HG03095 (cell line): ENCODE results near the gene SPDYE2B.
"Not testable (repeated sequence)": the region's sequence is repeated elsewhere in the genome, so short reads cannot be mapped to it uniquely, and the experiment has no call there.

ENCODE experiments used
- ATAC-seq: cut with Tn5 transposase; IDR thresholded peaks from one replicate; pipeline ENCODE4 v1.9.1; 2021; ENCODE audit warnings: moderate library complexity; ENCODE audit not compliant: unreplicated experiment

Gene SPDYE2B

DNA sequence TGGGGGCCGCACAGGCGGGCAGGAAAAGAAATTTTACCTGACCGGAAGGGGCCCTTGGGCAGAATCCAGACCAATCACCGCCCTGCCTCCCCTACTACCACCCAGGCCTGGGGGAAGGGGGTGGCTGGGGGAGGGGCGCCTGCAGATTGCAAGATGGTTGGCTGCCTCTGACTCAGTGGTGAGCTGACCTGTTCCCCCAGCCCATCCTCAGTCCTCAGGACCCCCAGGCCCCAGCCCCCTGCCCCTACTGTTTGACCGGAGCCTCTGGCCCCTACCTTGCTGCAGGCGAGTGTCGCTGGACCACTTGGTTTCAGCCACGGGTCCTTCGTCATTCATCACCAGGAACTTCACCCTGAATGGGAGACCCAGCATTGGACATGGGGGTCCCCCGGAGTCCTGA lies 11.3 kb upstream of the SPDYE2B start:
- not testable (repeated sequence) for ATAC-seq

DNA sequence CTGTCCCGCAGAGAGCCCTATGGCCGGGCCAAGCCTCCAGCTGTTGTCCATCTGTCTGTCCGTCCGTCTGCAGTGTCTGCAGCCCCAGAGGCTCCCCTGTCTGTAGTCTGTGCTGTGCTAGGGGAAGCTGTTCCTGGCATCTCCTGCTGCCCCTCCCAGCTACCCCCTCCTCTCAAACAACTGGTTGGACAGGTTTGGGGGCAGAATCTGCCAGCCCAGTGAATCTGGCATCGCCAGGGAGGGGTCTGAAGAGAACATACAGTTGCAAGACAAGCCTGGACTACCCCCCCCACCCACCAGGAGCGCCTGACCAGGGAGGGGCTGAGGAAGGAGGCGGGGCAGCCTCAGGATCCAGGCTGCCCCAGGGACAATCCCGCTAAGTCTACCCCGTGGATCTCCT lies 7.4 kb upstream of the SPDYE2B start, which contains the start of gene UPK3BL1:
Gene UPK3BL1, minus strand, starts transcription at position 101 of the 400 bp plus-strand sequence. Its CDS starts 50 bp downstream, at position 51.
- ATAC-seq: not testable (repeated sequence)

DNA sequence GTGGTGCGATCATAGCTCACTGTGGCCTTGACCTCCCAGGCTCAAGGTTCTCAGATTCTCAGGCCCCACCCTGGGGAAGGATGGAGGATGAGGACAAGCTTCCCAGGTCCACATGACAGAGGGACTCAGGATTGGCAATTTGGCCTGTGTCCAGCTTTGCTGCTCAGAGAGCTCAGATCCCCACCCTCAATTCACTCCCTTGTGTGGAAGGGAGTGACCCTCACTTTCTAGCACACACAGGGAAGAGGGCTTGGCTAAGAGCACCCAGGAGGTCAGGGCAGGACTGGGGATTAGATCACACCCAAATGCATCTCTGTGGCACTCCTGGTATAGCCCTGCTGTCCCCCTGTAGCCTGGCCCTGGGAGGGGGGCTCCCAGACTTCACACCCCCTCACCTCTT lies 6.7 kb upstream of the SPDYE2B start:
- not testable (repeated sequence) for ATAC-seq

DNA sequence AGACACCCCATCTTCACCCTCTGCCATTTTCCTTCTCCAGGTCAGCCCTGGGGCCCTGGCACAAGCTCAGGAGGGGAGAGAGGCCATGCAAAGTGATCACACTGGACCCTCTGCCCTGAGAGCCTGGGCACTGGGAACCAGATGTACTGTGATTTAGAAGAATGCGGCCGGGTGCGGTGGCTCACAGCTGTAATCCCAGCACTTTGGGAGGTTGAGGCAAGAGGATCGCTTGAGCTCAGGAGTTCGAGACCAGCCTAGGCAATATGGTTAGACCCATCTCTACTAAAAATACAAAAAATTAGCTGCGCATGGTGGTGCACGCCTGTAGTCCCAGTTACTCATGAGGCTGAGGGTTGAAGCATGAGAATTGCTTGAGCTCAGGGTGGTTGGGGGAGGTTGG lies 2.3 kb upstream of the SPDYE2B start:
- not testable (repeated sequence) for ATAC-seq

DNA sequence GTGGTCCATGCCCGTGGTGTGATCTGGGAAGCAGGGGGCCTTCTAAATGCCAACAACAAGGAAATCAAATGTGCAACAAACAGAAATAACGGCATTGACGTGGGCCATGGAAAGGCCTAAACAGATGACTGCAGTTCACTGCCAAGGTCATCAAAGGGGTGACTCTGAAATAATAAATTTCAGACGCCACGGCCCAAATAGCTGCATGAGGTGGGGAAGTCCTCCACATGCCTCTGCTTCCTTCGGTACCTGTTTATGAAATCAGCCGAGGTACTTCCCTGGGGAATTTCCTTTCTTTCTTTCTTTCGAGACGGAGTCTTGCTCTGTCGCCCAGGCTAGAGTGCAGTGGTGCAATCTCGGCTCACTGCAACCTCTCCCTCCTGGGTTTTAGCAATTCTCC lies 14.6 kb downstream of the SPDYE2B start:
- not testable (repeated sequence) for ATAC-seq

DNA sequence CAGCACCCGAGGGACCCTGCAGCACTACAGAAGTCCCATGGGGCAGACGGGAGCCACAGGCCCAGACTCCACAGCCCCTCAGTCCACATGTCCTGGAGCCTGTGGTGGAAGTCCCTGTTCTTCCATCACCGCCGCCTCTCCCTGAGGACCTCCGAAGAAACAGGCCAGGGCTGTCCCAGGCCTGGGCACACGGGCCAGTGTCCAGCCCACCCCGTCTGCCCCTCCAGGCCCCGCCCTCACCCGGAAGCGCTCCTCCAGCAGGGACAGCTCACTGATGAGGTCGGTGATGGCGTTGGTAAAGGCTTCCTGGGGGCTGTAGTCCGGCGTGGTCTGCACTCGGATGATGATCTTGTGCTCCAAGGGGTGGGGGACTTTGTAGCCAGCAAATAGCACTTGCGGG lies 16.7 kb downstream of the SPDYE2B start:
- not testable (repeated sequence) for ATAC-seq

DNA sequence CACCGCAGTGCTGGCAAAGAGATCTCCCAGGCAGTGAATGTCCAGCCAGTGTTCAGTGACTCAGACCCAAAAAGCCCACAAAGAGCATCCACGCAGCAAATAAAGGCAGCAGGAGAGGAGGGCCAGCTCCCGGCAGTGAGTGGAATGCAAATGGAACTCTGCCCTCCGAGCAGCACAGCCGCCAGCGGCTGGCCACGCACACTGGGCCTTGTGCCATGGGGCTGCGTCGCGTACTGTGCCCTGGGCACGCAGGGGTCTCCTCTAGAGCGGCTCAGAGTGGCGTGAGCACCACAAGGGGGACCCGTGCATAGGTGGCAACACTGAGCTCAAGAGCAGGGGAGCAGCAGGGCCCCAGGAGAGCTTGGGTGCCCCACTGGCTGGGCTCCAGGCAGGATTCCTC lies 17.4 kb downstream of the SPDYE2B start:
- ATAC-seq: not testable (repeated sequence)

DNA sequence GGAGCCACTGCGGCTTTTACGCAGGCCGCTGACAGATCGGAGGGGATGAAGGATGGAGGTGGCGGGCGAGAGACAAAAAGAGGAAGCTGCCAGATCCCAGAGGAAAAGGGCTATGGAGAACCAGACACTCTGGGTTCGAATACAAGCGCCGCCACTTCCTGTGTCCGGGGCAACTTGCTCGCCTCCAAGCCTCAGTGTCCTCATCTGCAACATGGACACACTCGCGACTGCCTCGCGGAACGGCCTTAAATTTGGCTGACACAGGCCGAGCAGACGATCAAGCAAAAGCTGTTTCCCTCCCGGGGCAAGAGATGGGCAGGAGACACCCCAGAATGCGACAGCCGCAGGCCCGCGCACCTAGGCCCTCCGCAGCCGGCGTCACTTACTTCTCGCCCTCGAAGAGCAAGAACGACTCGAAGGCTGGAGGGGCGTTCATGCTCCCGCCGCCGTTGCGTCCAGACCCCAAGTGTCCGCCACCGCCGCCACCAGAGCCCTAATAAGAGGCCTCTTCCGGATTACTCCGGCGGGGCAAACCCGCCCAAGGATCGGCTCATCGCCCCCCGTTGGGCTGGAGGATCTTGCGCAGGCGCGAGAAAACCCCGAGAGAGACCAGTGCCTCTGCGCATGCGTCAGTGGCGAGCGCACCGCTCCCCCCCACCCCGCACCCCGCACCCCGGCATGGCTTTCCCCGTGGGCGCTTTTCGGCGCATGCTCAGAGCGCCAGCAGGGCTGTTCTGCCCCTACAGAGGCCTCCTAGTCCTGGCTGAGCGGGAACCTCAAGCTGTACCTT lies 21.2 kb downstream of the SPDYE2B start, which contains the start of gene POLR2J2:
Gene POLR2J2, minus strand, starts transcription at position 498 of the 790 bp plus-strand sequence. Its CDS starts 62 bp downstream, at position 436.
- peak; percentile 84 for ATAC-seq

DNA sequence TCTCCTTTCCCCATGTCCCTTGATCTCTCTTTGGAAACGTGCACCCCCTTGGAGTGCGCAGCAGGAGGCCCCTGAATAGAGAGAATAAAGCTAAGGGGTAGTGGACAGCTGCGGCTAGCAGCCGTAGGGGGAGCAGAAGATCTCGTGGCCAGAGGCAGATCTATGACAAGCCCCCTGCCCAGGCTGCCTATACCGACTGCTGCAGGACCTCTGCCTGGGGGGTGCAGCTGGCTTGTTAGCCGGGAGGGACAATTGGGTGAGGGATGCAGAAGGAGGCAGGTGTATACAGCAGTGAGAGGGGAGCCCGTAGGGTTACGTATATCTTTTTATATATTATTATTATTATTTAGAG lies 21.8 kb downstream of the SPDYE2B start:
- peak; percentile 7 for ATAC-seq

DNA sequence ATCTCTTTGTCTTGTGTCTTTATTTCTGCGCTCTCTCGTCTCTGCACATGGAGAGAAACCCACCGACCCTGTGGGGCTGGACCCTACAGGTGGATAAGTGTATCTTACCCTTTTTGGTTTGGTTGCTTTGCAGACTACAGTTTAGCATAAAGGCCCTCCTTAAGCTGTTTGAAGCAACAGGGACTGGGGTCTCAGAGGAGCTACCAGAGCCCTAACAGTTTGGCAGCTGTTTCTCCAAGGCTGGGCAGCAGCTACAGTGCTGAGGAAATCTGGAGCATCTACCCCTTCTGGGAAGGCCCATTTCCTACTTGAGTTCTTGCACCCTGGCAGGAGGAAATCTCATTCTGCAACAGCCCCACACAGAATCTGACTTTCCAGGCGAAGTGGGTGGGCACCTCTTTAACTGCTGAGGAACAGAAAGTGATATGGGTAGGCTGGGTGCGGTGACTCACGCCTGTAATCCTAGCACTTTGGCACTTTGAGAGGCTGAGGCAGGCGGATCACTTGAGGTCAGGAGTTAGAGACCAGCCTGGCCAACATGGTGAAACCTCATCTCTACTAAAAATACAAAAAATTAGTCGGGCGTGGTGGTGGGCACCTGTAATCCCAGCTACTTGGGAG lies 23.4 kb downstream of the SPDYE2B start:
- not testable (repeated sequence) for ATAC-seq

DNA sequence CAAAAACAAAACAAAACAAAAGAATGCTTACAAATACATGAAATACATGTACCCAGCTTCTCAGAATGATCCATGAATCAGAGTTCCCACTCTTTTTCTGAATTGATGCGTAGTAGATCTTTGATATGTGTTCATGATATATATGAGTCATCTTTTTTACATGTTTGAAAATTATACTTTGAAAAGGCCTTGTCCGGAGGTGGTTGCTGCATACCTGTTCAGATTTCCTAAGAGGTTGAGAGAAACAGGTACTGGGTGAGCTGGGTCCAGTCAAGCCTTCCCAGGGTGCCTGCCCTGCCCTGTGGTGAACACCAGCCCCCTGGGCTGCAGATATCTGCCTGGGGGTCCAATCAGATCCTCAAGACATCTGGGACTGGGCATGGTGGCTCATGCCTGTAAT lies 25.4 kb downstream of the SPDYE2B start:
- not testable (repeated sequence) for ATAC-seq

DNA sequence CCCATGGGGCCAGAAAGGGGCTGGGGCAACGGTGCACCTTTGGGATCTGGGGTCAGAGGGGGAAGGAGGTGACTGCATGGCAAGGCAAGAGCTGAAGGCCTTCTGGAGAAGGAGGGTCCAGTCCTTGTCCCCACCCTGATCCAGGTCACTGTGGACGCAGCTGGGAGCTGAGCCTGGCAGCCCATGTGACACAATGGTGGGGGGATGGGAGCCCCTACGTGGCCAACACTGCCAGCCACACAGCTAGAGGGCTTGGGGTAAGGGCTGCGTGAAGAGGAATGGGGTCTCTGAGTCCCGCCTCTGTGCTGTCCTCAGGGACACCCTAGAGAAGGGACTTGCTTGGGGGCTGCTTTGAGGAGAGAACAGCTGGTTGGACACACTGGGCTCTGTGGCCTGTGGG lies 30.7 kb downstream of the SPDYE2B start:
- not testable (repeated sequence) for ATAC-seq

DNA sequence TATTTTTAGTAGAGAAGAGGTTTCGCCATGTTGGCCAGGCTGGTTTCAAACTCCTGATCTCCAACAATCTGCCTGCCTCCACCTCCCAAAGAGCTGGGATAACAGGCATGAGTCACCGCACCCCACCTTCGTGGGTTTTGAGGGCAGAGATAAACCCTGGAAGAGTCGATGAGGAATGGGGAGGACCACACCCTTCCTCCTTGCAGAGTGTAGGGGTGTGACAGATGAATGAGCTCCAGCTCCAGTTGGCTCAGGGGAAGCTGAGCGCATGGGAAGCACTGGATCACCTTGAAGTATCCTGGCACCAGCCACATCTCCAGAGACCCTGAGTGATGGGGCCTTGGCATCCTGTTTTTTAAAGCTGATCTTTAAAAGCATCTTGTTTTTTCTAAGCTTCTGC lies 32.4 kb downstream of the SPDYE2B start:
- ATAC-seq: not testable (repeated sequence)

DNA sequence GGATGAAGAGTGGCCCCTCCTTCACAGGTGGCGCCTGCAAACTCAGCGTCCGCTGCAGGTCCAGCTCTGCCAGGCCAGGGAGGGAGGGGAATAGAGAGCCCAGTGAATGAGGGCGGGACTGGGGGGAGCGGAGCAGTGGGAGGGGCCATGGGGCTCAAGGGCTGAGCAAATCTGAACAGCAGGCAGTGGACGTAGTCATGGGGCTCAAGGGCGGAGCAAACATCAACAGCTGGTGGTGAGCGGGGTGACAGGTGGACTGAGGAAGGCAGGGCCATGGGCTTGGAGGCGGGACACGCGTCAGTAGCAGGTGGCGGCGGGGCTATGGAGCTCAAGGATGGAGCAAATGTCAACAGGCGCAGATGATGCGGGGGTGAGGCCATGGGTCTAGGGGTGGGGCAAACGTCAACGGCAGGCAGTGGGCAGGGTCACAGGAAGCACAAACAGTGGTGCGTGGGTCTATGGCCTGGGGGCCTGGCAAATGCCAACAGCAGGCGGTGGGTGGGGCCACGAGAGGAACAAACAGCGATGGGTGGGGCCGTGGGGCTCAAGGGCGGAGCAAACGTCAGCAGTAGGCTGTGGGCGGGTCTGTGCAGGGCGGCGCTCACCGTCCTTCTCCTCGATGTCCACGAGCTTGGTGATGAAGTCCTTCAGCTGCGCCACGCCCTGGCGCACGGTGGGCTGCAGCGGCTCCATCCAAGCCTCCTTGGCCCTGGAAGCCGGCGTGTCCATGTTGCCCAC lies 38.3 kb downstream of the SPDYE2B start:
- peak; percentile 64 for ATAC-seq

DNA sequence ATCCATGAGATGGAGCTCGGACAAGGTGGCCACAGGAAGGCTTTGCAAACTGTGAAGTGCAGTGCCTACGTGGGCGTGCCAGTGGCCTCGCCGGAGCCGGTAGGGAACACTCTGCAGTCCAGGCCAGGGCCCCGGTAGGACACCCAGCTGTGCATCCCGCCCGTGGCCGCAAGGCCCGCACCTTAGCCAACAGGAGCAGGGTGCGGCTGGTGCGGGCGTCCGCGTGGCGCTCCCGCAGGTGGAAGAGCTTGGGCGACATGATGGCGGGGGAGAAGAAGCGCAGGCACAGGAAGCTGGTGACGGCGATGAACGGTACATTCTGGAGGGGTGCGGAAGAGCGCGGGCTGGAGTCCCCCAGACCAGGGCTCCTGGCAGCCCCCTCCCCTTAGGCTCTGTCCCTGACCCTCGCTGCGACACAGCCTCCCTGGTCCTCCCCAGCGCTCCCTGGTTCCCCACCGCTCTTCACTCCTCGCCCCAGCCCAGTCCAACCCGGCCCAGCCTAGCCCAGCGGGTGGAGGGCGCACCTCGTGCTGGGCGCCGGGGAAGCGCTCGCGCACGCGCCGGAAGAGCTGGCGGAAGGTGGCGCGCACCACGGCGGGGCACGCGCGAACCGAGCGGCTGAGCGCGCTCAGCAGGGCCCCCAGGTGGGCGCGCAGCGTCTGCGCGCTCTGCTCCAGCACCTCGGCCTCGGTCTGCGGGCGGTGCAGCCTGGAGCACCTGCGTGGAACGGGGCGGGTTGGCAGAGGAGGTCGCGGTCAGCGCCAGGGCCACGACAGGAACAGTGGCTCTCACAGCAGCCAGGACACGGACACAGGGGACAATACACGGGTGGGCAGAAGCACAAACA lies 39.5 kb downstream of the SPDYE2B start:
- ATAC-seq: peak; percentile 70

DNA sequence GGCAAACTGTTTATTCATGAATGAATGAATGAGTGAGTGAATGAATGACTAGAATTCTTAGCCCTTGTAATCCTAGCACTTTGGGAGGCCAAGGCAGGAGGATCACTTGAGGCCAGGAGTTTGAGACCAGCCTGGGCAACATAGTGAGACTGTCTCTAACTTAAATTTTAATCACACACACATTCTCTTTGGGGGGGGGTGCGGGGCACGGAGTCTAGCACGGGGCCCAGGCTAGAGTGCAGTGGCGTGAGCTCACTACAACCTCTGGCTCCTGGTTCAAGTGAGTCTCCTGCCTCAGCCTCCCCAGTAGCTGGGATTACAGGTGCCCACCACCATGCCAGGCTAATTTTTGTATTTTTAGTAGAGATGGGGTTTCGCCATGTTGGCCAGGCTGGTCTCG lies 40.5 kb downstream of the SPDYE2B start:
- ATAC-seq: not testable (repeated sequence)

DNA sequence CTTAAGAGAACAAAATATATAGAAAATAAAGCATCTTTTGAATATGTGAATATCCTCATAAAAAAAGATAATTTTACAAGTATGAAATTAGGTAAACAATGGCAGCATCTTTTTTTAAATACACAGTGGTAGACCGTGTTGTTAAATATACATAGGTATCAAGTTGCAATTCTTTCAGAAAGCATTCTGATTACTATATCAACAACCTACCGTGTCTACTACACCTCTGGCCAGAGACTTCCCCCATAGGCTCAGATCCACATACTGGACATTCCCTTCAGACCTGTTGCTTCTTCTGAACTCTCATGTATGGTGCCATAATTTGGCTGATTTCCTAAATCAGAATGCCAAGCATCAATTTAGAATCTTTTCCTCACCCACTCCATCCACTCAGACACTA lies 43.9 kb downstream of the SPDYE2B start:
- not testable (repeated sequence) for ATAC-seq

DNA sequence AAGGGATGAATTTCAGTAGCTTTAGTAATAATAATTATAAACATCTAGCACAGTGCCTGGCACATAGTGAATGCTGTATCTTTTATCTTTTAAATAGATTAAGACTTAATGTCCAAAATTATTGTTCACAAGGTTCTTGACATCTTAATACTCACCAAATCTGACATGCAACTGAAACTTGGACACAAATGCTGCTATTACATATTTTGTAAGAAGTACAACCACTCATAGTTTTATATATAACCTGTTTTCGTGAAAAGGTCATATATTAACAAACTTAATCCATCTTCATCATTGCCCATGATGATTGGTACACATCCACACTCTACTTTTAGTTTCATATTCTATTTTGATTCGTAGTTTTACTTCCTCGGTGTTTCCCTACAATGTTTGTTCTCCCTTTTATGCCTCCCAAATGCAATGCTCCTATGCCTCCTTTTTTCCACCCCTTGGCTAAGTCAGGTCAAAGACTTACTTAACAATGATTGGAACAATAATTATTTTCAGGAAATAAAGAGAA lies 45.0 kb downstream of the SPDYE2B start:
- ATAC-seq: peak; percentile 54

DNA sequence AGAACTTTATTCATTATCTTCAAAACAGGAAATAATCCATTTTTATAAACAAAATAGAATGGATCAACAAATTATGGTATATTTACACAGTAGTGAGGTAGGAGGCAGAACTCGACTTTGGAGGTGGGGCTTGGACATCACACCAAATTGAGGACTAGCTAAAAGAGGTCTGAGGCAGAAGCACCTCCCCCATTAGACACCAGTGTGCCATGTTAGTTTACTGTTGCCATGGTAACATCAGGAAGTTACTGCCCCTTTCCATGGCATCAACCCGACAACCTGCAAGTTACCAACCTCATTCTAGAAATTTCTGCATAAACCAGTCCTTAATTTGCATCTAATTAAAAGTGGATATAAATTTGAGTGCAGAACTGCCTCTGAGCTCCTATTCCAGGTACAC lies 45.9 kb downstream of the SPDYE2B start:
- not testable (repeated sequence) for ATAC-seq
